NCI-H460 (cell line): ENCODE measurements around the gene JAML. TPM values are rescaled to one million over a fixed set of nuclear protein-coding genes. Genes with fewer than 3 reads are reported as not detected.
A peak's percentile ranks its signal among the peaks of the same experiment; 100 is the strongest.

ENCODE experiments used
- DNase-seq: peaks from one replicate; pipeline ENCODE4 v3.0.0-alpha.2; 2016; ENCODE audit warnings: low read depth; ENCODE audit errors: extremely low read depth
- small RNA-seq, 2 experiments: library from RNA; depleted of rRNA; stranded (forward); fragments of <200 nt; gene quantifications; one replicate each; pipeline ENCODE3, GENCODE V24; 2014
- total RNA-seq: library from RNA; depleted of rRNA; stranded (reverse); fragments of >200 nt; shearing (Covaris generic); gene quantifications from 2 replicates; pipeline ENCODE4 v1.2.3, GENCODE V29; 2014; rRNA removed

The JAML gene
- total RNA-seq, 1 experiment from 2014 or later, result not detected

- DNase-seq, result no peak
These were observed 75.3 kb downstream of the JAML start for GRCh38 chr11:118149493-118149892.

- no peak for DNase-seq
These were observed 76.0 kb downstream of the JAML start for GRCh38 chr11:118148856-118149255.

GRCh38 chr11:118148240-118148639, 76.6 kb downstream of the JAML start:
- DNase-seq, result no peak

- no peak for DNase-seq
These were observed 77.3 kb downstream of the JAML start for GRCh38 chr11:118147502-118147901.

GRCh38 chr11:118146554-118146953, 78.3 kb downstream of the JAML start:
- no peak for DNase-seq

GRCh38 chr11:118145285-118146227, 79.3 kb downstream of the JAML start:
- peak; percentile 68 for DNase-seq

- DNase-seq, result no peak
These were observed 80.2 kb downstream of the JAML start for GRCh38 chr11:118144301-118145268.

Small RNAs within 50 kb of the gene (small RNA-seq; reads per million reads assigned to genes)
- gene HSPE1P18, result 0 reads per million in 2 experiments

Other genes starting within 250 kb of the JAML start
- 0.35 and 2.7 TPM in 2 replicates for gene IL10RA, start 238.6 kb downstream of the JAML start, total RNA-seq
- gene TMPRSS4, start 147.9 kb downstream of the JAML start, total RNA-seq, result not detected in 2 replicates
- gene SMIM35, start 138.0 kb downstream of the JAML start, total RNA-seq, result not detected in 2 replicates
- gene SCN4B, start 72.2 kb downstream of the JAML start, total RNA-seq, result not detected in 2 replicates
- gene SCN2B, start 48.4 kb downstream of the JAML start, total RNA-seq, result not detected in 2 replicates
- 3.4 and 3.6 TPM in 2 replicates for gene MPZL3, start 27.4 kb upstream of the JAML start, total RNA-seq
- 0.09 and 0.79 TPM in 2 replicates for gene MPZL2, start 39.3 kb upstream of the JAML start, total RNA-seq
- gene CD3E, start 79.7 kb upstream of the JAML start, total RNA-seq, result not detected in 2 replicates
- not detected in 2 replicates for gene CD3D, start 117.7 kb upstream of the JAML start, total RNA-seq
- gene CD3G, start 119.3 kb upstream of the JAML start, total RNA-seq, result not detected in 2 replicates
- 45.1 and 47.6 TPM in 2 replicates for gene UBE4A, start 134.6 kb upstream of the JAML start, total RNA-seq
- gene ATP5MG, start 176.6 kb upstream of the JAML start, total RNA-seq, result 155 and 161 TPM in 2 replicates
- gene KMT2A, start 211.5 kb upstream of the JAML start, total RNA-seq, result 17.6 and 21.4 TPM in 2 replicates